OCI-M2 (cell line): ENCODE results near the gene LRCH1.

Source experiments
- DNase-seq: peaks from one replicate; lab custom pipeline; 2025; ENCODE audit not compliant: unreplicated experiment; lab: John Stamatoyannopoulos, UW

Gene LRCH1

GRCh38 chr13:46561286-46561685, 8.3 kb downstream of the LRCH1 start:
- DNase-seq = no peak

- no peak for DNase-seq
Observed at GRCh38 chr13:46561691-46562090, 8.7 kb downstream of the LRCH1 start.

- DNase-seq = no peak
Observed at GRCh38 chr13:46562152-46562551, 9.2 kb downstream of the LRCH1 start.

GRCh38 chr13:46562581-46562980, 9.6 kb downstream of the LRCH1 start:
- no peak for DNase-seq

- DNase-seq = no peak
Observed at GRCh38 chr13:46565808-46566750, 13.1 kb downstream of the LRCH1 start.

GRCh38 chr13:46567671-46568070, 14.7 kb downstream of the LRCH1 start:
- no peak for DNase-seq

GRCh38 chr13:46569456-46569855, 16.5 kb downstream of the LRCH1 start:
- no peak for DNase-seq

GRCh38 chr13:46570273-46570672, 17.3 kb downstream of the LRCH1 start:
- DNase-seq = no peak

- DNase-seq = no peak
Observed at GRCh38 chr13:46571189-46571908, 18.4 kb downstream of the LRCH1 start.

GRCh38 chr13:46571909-46572595, 19.1 kb downstream of the LRCH1 start:
- no peak for DNase-seq

GRCh38 chr13:46572752-46573431, 19.9 kb downstream of the LRCH1 start:
- DNase-seq = no peak

- no peak for DNase-seq
Observed at GRCh38 chr13:46575301-46575771, 22.4 kb downstream of the LRCH1 start.

- no peak for DNase-seq
Observed at GRCh38 chr13:46575818-46576221, 22.9 kb downstream of the LRCH1 start.

- no peak for DNase-seq
Observed at GRCh38 chr13:46576762-46577161, 23.8 kb downstream of the LRCH1 start.

- DNase-seq = no peak
Observed at GRCh38 chr13:46577696-46578589, 25.0 kb downstream of the LRCH1 start.

- no peak for DNase-seq
Observed at GRCh38 chr13:46578590-46578975, 25.6 kb downstream of the LRCH1 start.

- no peak for DNase-seq
Observed at GRCh38 chr13:46580362-46580839, 27.4 kb downstream of the LRCH1 start.

- no peak for DNase-seq
Observed at GRCh38 chr13:46582190-46582589, 29.2 kb downstream of the LRCH1 start.

GRCh38 chr13:46586751-46587514, 34.0 kb downstream of the LRCH1 start:
- no peak for DNase-seq
